ENCODE results near the gene CTBP2.

Gene CTBP2

GRCh38 chr10:124962421-124962820, 197.9 kb downstream of the CTBP2 start:
- no peak for TF ChIP-seq CTCF (IDR thresholded peaks at IDR 0.05; ENCODE audit: borderline replicate concordance, insufficient read depth, low read depth, low read length)
- no peak overlapping the region for H3K4me3 ChIP-seq (ENCODE audit: low read depth, low read length)

GRCh38 chr10:124961248-124961570, 199.2 kb downstream of the CTBP2 start:
- H3K4me3 ChIP-seq (ENCODE audit: low read depth, low read length) = no peak overlapping the region
- no peak for TF ChIP-seq CTCF (IDR thresholded peaks at IDR 0.05; ENCODE audit: borderline replicate concordance, insufficient read depth, low read depth, low read length)

GRCh38 chr10:124959564-124959963, 200.8 kb downstream of the CTBP2 start:
- no peak for TF ChIP-seq CTCF (IDR thresholded peaks at IDR 0.05; ENCODE audit: borderline replicate concordance, insufficient read depth, low read depth, low read length)

GRCh38 chr10:124957404-124957947, 202.9 kb downstream of the CTBP2 start:
- H3K4me3 ChIP-seq (ENCODE audit: low read depth, low read length) = no peak overlapping the region
- no peak for TF ChIP-seq CTCF (IDR thresholded peaks at IDR 0.05; ENCODE audit: borderline replicate concordance, insufficient read depth, low read depth, low read length)

More at GRCh38 chr10:124959564-124959963, 200.8 kb downstream of the CTBP2 start:
- H3K4me3 ChIP-seq (ENCODE audit: low read depth, low read length) = no peak overlapping the region

GRCh38 chr10:124956764-124957163, 203.6 kb downstream of the CTBP2 start:
- TF ChIP-seq CTCF (IDR thresholded peaks at IDR 0.05; ENCODE audit: borderline replicate concordance, insufficient read depth, low read depth, low read length) = no peak
- H3K4me3 ChIP-seq (ENCODE audit: low read depth, low read length) = no peak overlapping the region

- TF ChIP-seq CTCF (IDR thresholded peaks at IDR 0.05; ENCODE audit: borderline replicate concordance, insufficient read depth, low read depth, low read length) = no peak
- H3K4me3 ChIP-seq (ENCODE audit: low read depth, low read length) = no peak overlapping the region
These were observed 204.5 kb downstream of the CTBP2 start for GRCh38 chr10:124955868-124956267.

GRCh38 chr10:124955243-124955642, 205.1 kb downstream of the CTBP2 start:
- H3K4me3 ChIP-seq (ENCODE audit: low read depth, low read length) = no peak overlapping the region
- TF ChIP-seq CTCF (IDR thresholded peaks at IDR 0.05; ENCODE audit: borderline replicate concordance, insufficient read depth, low read depth, low read length) = no peak

All from GM12875 (cell line).